ENCODE results near the gene ASMTL.

ASMTL gene

GRCh38 chrX:1358793-1359476 lies 93.8 kb downstream of the ASMTL start:
- no peak for DNase-seq (ENCODE audit: low read depth in 2 of 3, low spot score in 2 of 3)

GRCh38 chrX:1357993-1358392 lies 94.7 kb downstream of the ASMTL start:
- DNase-seq (ENCODE audit: low read depth in 2 of 3, low spot score in 2 of 3) = no peak

GRCh38 chrX:1355131-1356046 lies 97.3 kb downstream of the ASMTL start:
- DNase-seq (ENCODE audit: low read depth in 2 of 3, low spot score in 2 of 3) = no peak

- DNase-seq (ENCODE audit: low read depth in 2 of 3, low spot score in 2 of 3) = no peak
Measured at GRCh38 chrX:1354036-1355019, 98.4 kb downstream of the ASMTL start.
